ENCODE results near the gene RITA1. TPM values are rescaled to one million over a fixed set of nuclear protein-coding genes. Genes with fewer than 3 reads are reported as not detected.
"Not testable (repeated sequence)": the region's sequence is repeated elsewhere in the genome, so short reads cannot be mapped to it uniquely, and the experiment has no call there.

The RITA1 gene
- total RNA-seq, 1 donor from 2014 or later: 48.4 TPM

DNA sequence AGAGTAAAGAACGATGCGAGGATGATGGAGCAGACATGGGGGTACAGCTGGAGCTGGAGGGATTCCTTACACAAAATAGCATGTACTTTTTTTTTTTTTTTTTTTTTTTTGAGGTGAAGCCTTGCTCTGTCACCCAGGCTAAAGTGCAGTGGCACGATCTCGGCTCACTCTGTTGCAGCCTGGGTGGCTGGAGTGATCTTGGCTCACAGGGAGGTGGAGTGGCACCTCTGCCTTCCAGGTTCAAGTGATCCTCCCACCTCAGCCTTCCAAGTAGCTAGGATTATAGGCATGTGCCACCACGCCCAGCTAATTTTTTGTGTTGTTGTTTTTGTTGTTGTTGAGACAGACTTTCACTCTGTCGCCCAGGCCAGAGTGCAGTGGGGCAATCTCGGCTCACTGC is 44.8 kb upstream of the RITA1 start:
- TF ChIP-seq, protein P1, sequence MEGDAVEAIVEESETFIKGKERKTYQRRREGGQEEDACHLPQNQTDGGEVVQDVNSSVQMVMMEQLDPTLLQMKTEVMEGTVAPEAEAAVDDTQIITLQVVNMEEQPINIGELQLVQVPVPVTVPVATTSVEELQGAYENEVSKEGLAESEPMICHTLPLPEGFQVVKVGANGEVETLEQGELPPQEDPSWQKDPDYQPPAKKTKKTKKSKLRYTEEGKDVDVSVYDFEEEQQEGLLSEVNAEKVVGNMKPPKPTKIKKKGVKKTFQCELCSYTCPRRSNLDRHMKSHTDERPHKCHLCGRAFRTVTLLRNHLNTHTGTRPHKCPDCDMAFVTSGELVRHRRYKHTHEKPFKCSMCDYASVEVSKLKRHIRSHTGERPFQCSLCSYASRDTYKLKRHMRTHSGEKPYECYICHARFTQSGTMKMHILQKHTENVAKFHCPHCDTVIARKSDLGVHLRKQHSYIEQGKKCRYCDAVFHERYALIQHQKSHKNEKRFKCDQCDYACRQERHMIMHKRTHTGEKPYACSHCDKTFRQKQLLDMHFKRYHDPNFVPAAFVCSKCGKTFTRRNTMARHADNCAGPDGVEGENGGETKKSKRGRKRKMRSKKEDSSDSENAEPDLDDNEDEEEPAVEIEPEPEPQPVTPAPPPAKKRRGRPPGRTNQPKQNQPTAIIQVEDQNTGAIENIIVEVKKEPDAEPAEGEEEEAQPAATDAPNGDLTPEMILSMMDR (IDR thresholded peaks at IDR 0.05): no peak
- Histone ChIP-seq H3K4me3 (no peak overlapping the region), H3K4me1 (no peaks in the 10 kb centered on the region), H3K36me3 (no peaks in the 10 kb centered on the region), H3K9me3 (no peaks in the 10 kb centered on the region), H3K27ac (no peak overlapping the region), H3K27me3 (no peaks in the 10 kb centered on the region)
- no peak for DNase-seq (ENCODE audit: low spot score in 2 of 2)
- intact Hi-C loops (cut with DNase I): no loop called here

DNA sequence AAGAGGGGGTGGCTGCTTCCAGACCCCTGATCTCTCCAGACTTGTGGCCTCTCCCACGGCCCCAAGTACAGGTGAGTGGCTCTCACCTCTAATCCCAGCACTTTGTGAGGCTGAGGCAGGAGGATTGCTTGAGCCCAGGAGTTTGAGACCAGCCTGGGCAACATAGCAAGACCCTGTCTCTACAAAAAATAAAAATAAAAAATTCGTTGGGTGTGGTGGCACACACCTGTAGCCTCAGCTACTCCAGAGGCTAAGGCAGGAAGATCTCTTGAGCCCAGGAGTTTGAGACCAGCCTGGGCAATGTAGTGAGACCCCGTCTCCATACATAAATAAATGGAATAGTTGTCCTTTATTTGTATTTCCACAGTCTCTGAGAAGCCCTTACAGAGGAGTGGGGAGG is 43.8 kb upstream of the RITA1 start:
- H3K27ac ChIP-seq; H3K9me3 ChIP-seq; H3K27me3 ChIP-seq; DNase-seq (ENCODE audit: low spot score in 2 of 2); H3K4me3 ChIP-seq; H3K4me1 ChIP-seq; intact Hi-C loops (cut with DNase I); H3K36me3 ChIP-seq: not testable (repeated sequence)

DNA sequence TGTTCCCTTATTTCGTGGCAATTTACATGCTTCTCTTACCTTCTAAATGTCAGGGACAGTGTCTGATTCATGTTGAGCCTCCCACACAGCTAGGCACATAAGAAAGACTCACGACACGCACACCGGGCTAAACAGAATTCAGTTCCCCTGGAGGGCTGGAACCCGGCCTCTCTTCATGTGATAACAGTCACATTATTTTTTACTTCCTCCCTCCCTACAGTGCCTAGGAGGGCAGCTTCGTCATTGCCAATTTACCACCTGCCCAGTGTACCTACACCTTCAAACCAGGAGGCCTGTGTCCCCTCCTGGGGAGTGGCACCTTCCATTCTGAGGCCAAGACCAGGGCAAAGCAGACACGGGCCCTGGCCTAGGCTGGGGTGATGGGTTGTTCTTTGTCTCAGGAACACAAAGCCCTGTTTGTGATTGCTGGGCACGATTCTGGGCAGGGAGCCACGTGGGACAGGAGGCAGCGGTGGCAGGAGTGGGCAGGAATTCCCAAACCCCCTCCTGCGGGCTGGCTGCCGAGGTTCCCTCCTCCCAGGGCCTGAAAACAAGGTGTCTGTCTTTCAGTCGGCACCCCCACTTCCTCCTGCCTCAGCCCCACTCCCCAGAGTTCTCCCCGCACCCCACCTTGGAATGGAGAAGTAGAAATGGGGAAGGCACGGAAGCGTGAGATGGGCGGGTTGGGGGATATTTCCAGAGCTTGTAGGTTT is 43.2 kb upstream of the RITA1 start:
- intact Hi-C loops (cut with DNase I): no loop called here
- Histone ChIP-seq H3K9me3 (no peaks in the 10 kb centered on the region), H3K27ac (no peak overlapping the region), H3K27me3 (no peaks in the 10 kb centered on the region), H3K36me3 (no peaks in the 10 kb centered on the region), H3K4me3 (no peak overlapping the region), H3K4me1 (no peaks in the 10 kb centered on the region)
- TF ChIP-seq, protein P1 (IDR thresholded peaks at IDR 0.05): no peak
- no peak for DNase-seq (ENCODE audit: low spot score in 2 of 2)

DNA sequence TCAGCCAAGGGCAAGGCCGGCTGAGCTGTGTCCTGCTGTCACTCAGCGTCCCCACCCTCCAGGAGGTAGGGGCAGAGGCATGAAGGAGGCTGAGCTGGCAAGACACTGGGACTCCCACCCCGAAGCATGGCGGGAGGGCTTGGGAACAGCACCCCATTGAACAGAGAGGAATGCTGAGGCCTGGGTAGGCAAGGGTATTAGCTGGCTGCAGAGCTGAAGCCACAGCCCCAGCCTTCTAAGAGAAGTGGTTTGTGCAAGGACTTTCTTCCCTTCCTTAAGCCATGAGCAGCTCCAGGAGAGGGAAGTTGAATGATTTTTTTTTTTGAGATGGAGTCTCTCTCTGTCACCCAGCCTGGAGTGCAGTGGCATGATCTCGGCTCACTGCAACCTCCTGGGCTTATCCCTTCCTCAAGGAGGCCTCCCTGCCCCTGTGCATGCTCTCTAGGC is 42.6 kb upstream of the RITA1 start:
- Histone ChIP-seq H3K27me3 (no peaks in the 10 kb centered on the region), H3K4me3 (no peak overlapping the region), H3K27ac (no peak overlapping the region), H3K4me1 (no peaks in the 10 kb centered on the region), H3K9me3 (peaks cover 0 to 5% of the 10 kb centered on the region in 2 donors), H3K36me3 (no peaks in the 10 kb centered on the region)
- TF ChIP-seq, protein P1 (IDR thresholded peaks at IDR 0.05): no peak
- no peak for DNase-seq (ENCODE audit: low spot score in 2 of 2)
- intact Hi-C loops (cut with DNase I): no loop called here

DNA sequence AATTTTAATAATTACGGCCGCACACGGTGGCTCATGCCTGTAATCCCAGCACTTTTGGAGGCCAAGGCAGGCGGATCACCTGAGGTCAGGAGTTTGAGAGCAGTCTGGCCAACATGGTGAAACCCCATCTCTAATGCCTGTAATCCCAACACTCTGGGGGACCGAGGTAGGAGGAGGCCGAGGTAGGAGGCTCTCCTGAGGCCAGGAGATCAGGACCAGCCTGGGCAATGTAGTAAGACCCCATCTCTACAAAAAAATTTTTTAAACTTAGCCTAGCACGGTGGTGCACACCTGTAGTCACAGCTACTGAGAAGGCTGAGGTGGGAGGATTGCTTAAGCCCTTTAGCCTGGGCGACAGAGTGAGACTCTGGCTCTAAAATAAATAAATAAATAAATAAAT is 41.6 kb upstream of the RITA1 start:
- Histone ChIP-seq H3K4me1 (no peaks in the 10 kb centered on the region), H3K9me3 (peaks cover 0 to 6% of the 10 kb centered on the region in 2 donors), H3K27me3 (no peaks in the 10 kb centered on the region), H3K36me3 (no peaks in the 10 kb centered on the region), H3K27ac (no peak overlapping the region), H3K4me3 (no peak overlapping the region)
- intact Hi-C loops (cut with DNase I): no loop called here
- DNase-seq (ENCODE audit: low spot score in 2 of 2): no peak
- TF ChIP-seq, protein P1 (IDR thresholded peaks at IDR 0.05): no peak

DNA sequence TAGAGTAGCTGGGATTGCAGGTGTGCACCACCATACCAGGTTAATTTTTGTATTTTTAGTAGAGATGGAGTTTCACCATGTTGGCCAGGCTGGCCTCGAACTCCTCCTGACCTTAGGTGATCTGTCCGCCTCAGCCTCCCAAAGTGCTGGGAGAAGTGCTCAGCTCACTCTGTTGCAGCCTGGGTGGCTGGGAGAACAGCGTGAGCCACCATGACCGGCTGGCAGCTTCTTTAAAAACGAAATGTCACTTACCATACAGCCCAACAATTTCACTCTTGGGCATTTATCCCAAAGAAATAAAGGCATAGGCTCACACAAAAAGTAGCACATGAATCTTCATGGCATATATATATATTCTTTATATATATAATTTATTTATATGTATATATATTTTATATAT is 40.7 kb upstream of the RITA1 start:
- no peaks in the 10 kb centered on the region for H3K4me1 ChIP-seq
- no peaks in the 10 kb centered on the region for H3K36me3 ChIP-seq
- no peak overlapping the region for H3K4me3 ChIP-seq
- TF ChIP-seq, protein P1 (IDR thresholded peaks at IDR 0.05): no peak
- H3K9me3 ChIP-seq: peaks cover 0 to 6% of the 10 kb centered on the region in 2 donors
- intact Hi-C loops (cut with DNase I): no loop called here
- no peak overlapping the region for H3K27ac ChIP-seq
- no peaks in the 10 kb centered on the region for H3K27me3 ChIP-seq
- no peak for DNase-seq (ENCODE audit: low spot score in 2 of 2)

All from ascending aorta (tissue), 2 donors.